HS-27A (cell line): ENCODE data around the gene PLD3.

ENCODE experiments used
- DNase-seq: peaks from one replicate; pipeline ENCODE4 v3.0.0-alpha.2; 2012; ENCODE audit warnings: low read depth, missing footprints

PLD3 gene

DNA sequence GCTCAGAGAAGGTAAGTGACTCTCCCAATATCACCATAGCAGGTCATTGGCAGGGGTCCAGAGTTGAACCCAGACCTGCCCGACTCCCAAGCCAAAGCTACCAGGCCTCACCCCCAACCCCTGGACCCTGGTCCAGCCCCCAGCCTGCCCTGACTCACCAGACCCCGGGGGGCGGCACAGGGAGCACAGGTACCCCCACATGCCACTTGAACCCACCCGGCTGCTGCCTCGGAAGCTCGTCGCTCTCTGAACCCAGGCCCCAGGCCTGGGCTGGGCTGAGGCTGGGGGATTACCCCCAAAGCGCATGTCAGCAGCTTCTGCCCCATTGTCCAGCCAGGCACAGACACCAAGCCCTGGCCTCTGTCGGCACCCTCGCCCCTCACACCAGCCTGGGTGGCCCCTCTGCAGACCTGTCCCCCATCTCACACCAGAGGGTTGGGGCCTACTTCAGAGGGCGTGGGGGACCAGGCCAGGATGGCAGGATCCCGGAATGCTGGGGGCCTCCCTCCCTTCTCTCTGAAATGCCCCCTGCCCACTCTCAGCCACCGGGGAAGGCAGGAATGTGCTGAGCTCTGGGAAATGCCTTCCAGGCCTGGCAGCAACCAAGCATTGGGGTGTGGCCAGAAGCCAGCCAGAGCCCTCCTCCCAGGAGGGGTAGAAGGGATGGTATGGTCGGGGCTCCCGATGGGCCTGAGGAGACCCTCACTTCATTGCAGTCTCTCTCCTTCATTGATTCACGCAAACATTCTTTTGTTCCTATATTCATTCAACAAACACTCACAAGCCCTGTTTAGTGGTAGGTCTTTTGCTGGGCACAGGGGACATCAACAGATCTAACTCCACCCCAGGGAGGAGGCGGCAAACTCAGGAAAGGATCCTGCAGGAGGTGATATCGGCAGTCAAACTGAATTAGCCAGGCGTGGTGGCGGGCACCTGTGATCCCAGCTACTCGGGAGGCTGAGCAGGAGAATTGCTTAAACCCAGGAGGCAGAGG lies 66.3 kb downstream of the PLD3 start:
- no peak for DNase-seq

DNA sequence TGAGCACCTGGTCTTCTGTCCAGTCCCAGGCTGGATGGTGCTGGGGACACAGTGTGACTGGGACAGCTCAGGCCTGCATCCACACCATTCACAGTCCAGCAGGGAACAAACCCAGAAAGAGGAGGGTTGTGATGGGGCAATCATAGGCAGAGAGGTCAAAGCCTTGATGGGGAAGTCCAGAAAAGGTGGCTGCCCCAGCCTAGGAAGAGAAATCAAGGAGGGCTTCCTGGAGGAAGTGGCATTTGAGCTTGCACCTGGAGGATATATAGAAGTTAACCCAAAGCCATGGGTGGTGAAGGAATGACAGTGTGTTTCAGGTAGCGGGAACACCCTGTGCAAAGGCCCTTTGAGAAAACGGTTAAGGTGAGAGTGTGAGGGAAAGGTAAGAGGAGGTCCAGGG lies 67.3 kb downstream of the PLD3 start:
- DNase-seq = no peak

DNA sequence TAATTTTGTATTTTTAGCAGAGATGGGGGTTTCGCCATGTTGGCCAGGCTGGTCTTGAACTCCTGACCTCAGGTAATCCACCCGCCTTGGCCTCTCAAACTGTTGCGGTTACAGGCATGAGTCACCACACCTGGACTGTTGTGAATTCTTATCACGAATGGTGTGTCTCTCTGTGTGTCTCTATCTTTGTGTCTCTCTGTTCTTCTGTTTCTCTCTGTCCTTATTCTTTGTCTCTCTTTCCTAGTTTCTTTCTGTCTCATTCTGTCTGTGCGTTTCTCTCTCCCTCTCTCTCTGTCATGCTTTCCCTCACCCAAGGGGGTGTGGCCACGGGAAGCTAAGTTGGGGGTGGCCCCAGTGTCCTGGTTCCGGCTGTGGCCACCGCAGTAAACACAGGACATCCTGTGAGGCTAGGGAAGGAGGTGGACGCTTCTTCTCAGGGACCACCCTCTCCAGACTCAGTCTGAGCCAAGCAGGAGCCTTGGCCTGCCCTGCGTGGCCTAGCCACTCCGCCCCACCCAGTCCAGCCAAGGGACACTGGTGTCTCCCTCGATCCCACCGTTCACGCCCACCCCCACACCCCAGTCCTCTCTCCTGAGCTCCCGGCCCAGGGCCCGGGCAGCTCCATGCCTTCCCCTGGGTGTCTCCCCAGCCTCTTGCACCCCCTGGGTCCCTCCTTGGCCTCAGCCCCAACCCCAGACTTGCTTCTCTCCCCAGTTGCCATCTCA lies 68.6 kb downstream of the PLD3 start:
- no peak for DNase-seq

DNA sequence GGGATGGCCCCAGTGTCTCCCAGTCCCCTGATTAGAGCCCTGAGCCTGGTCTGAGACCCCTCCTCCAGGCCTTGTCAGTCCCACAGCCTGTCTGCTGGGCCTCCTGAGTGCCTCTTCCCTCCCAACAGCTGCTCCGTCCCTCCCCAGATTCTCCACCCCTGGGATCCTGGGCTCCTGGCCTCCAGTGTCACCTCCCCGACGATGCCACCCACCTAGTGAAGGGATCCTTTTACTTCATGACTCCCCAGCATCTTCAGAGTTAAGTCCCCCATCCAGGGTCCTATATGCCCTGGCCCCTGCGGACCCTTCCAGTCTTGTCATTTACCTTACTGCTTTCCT lies 69.1 kb downstream of the PLD3 start:
- no peak for DNase-seq

DNA sequence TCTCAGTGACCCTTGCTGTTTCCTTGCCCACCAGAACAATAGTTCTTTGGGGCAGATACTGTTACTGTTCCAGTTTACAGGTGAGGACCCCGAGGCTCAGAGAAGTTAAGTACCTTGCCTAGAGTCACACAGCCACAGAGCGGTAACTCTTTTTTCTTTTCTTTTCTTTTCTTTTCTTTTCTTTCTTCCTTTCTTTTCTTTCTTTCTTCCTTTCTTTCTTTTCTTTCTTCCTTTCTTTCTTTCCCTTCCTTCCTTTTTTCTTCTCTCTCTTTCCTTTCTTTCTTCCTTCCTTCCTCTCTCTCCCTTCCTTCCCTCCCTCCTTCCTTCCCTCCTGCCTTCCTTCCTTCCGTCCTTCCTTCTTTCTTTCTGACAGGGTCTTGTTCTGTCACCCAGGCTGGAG lies 69.5 kb downstream of the PLD3 start:
- no peak for DNase-seq

DNA sequence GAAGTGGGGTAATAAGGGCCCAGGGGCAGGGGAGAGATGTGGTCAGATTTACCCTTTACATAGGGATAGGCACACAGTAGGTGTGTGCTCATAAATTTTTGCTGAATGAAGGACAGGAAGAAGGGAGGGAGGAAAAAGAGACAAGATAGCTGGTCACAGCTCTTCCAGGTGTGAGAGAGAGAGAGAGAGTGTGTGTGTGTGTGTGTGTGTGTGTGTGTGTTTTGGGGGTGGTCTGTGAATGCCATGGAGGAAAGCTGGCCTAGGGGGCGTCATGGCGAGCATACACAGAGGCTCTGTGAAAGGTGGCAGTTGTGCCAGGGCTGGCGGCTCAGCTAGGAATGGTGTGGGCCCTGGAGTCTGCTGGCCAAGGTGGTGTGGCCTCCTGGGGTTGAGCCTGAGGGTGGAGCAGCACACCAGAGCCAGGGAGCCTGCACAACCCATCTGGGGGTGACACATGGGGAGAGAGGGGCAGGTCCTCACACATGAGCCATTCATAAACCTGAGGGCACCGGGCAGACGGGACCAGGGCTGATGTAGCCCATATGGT lies 70.6 kb downstream of the PLD3 start:
- DNase-seq = no peak

DNA sequence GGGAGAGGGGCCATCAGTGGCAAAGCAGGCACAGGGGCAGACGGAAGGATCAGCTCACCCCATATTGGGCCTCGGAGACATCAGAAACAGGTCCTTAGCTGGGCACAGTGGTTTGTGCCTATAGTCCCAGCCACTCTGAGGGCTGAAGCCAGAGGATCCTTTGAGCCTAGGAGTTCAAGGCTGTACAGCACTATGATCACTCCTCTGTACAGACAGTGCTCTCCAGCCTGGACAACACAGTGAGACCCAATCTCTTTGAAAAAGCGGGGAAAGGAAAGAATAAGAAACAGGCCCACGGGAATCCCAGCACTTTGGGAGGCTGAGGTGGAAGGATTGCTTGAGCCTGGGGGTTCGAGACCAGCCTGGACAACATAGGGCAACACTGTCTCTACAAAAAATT lies 71.3 kb downstream of the PLD3 start:
- no peak for DNase-seq

DNA sequence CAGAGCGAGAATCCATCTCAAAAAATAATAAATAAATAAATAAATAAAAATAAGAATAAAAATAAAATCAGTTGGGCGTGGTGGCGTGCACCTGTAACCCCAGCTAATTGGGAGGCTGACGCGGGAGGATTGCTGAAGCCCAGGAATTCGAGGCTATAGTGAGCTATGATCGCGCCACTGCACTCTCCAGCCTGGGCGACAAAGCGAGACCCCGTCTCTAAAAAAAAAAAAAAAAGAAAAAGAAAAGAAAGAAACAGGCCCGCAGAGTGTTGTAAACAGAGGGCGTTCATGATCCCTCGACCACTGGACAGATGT lies 71.9 kb downstream of the PLD3 start:
- no peak for DNase-seq

DNA sequence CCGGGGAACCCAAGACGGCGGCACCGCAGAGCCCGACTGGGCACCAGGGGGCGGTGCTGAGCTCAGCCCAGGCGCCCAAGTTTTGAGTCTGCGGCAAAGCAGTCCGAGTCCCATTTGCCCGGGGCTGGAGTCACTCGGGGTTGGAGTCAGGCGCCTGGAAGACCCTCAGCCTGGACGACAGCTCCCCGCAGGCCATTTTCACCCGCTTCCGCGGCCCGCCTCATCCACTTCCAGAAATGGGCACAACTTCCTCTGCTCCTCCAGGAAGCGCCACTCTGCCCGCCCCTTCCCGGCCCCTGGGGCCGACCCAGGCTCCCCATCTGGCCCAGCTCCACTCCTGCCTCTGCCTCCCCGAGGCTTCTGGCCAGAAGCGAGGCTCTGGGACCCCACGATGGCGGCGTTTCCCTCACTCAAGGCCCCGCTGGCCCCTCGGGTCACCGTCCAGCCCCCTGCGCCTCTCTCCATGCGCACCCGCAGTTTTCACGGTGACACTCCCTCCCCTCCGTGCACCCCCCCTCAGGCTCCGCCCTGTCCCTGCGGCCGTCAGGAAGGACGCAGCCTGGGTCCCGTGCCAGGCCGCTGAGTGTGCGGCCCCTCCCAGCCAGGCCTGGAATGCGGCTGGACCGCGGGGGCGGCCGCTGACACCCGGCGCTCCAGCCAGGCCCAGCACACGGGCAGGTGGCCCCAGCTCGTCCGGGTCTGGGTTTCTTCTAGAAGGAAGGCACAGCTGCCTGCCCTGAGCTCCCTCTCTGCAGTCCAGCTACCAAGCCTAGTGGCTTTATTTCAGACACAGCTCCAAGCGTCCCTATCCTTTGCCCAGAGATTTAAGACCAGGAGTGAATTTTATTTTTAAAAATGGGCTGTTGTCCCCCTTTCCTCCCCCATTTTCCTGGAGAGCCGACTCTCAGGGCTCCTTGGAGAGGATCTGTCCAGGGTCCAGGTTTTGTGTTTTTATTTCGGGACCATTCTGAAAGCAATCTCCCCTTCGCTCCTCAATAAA lies 72.6 kb downstream of the PLD3 start:
- peak; percentile 97 for DNase-seq

DNA sequence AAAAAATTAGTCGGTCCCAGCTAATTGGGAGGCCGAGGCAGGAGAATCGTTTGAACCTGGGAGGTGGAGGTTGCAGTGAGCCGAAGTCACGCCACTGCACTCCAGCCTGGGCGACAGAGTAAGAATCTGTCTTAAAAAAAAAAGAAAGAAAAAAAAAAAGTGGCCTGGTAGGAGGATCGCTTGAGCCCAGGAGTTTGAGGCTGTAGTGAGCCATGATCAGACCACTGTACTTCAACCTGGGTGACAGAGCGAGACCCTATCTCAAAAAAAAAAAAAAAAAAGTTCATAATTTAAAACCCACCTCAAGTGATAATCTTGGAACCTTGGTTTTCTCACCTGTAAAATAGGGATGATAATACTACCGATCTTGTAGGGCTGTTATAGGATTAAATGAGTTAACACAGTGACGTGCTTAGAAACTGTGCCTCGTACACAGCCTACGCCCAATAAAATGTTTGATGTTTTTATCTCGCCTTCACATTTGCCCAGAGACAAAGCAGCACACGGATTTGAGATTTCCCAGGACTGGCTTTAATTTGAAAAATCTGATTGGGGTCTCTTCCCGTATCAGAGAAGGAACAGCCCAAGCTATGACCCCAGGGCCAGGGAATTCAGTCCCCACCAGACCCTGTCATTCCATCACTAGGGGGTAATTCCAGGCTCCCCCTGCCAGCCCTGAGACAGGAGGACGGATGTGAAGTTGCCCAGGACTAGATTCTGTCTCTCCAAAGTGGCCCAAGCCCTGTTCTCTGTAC lies 73.7 kb downstream of the PLD3 start:
- DNase-seq = no peak

DNA sequence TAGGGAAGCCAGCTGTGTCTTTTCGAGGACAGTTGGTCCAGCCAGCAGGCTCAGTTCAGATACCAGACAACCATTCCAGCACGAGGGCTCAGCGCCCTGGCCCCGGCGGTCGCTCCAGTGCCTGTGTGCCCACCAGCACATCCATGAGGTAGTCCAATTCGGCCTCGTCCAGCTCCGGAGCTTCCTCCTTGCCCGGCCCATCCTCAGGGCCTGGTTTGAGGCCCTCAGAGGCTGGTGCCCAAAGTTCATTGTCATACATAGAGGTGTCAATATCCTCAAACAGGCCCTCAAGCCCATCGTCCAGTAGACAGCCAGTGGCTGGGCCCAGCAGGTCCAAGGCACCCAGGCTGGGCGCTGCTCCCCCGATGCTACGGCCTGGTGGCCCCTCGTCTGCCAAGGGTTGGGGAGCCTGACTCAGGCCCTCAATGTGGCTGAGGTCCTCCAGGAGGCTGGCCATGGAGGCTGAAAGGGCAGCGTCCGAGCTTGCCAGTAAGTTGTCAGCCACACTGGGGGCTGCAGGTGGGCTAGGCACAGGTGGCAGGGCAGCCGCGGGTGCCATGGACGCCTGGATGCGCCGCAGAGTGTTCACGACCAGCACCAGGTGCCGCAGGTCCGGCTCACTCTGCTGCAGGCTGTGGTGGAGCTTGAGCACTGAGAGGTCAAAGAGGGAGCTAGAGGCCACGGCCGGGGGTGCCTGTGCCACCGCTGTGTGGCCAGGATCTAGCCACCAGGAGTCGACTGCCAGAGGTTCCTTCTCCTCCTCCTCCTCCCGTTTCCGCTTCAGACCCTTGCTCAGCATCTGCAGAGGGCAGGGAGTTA lies 74.5 kb downstream of the PLD3 start:
- no peak for DNase-seq

DNA sequence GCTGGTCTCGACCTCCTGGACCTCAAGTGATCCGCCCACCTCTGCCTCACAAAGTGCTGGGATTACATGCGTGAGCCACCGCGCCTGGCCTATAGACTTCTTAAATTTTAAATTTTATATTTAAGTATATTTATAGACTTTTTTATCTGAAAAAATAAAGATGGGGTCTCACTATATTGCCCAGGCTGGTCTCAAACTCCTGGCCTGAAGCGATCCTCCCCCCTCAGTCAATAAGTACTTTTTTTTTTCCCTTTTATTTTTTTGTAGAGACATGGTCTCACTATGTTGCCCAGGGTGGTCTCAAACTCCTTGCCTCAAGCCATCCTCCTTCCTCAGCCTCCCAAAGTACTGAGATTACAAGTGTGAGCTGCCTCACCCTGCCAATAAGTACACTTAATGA lies 75.4 kb downstream of the PLD3 start:
- DNase-seq = no peak

DNA sequence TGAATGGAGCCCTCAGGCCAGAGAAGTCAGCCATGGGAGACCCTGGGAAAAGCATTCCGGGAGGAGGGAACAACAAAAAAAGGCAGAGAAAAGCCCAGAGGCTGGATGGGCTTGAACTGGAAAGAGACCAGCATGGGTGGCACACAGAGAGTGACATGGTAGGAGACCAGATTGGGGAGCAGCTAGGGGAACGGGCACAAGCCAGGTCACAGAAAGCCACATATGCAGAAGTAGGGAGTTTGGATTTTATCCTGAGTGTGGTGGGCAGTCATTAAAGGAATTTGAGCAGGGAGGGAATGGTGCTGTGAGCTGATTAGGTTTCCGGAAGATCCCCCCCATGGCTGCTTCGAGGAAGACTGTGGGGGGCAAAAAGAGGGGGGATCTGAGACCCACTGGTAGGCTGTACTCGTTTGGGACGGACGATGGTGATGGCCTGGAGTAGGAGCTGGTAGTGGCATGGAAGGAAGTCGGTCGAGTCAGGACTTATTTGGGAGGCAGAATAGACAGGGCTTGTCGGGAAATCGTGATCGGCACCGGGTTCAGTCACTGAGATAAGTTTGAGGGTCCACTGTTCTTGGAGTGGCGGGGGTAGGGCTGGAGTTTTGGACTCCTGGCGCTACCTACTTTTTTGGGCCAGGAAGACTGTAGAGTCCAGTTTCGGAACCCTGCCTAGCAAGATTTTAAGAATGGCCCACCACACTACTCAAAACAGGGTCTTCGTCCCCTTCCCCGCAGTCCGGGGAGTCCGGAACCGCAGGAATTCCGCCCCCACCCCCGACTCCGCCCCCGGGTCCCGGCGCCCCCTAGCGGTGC lies 76.3 kb downstream of the PLD3 start:
- DNase-seq = peak; percentile 45

DNA sequence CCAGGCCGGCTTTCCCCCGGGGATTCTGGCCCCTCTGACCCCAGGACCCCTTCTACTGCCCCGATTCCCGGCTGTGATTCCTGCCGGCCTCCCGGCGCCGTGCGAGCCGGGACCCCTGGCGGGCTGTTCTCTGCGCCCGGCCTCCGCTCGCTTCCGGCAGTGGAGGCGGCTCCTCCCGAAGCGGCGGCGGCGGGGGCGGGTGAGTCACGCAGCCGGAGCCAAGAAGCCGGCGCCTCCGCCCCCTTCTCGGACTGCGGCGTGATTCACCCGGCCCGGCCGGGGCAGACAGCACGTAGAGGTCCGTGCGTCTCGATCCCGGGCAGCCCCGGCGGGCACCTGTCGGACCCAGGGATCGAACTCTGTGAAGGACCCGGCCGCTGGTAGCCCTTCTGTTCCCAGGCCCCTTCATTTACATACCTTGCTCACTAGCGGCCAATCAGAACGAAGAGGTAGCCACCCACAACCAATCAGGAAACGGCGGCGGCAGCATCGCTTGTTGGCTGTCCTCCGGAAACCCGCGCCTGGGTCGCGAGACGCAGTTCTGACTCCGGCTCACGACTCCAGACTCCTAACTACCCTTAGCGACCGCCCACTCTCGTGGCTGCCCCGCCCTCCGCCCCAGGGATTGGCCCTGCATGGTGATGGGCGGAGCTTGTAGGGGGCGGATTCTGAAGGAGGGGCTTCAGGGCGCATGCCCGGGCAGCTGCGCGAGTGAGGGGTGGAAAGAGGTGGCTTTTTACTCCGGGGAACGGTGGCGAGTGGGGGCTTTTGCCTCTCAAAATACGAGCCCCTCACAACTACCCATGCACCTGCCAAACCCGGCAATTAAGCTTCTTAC lies 77.2 kb downstream of the PLD3 start, which contains the start of gene SERTAD1:
Gene SERTAD1 (minus strand): TSS at position 543 of the 838 bp plus-strand sequence. CDS start 2,446 bp downstream, outside the sequence.
- DNase-seq = peak; percentile 100
